Caco-2 (cell line): ENCODE data around the gene GALR3. TPM values are rescaled to one million over a fixed set of nuclear protein-coding genes. Genes with fewer than 3 reads are reported as not detected.
A peak's percentile ranks its signal among the peaks of the same experiment; 100 is the strongest.

Source experiments
- BruUV-seq: library from RNA; stranded (reverse); fragments of 400-500 nt; replicated peaks from 2 replicates; lab custom pipeline; 2021; lab: Mats Ljungman, UMichigan
- CTCF ChIA-PET: fragments of 300-600 bp; sonication (Branson Sonifier 250); formaldehyde crosslinking; loops from one replicate; lab custom pipeline; 2022; ENCODE audit warnings: antibody characterized with exemption; lab: Charles Lee
- POLR2A ChIA-PET: fragments of 300-600 bp; sonication (Branson Sonifier 250); formaldehyde crosslinking; loops from one replicate; lab custom pipeline; 2022; ENCODE audit warnings: antibody characterized with exemption; lab: Charles Lee
- DNase-seq, 2 experiments: peaks; one replicate each; pipeline versions ENCODE4 v3.0.0 to v3.0.0-alpha.2; 2020 to 2022
- H3K27me3 ChIP-seq: replicated peaks from 2 replicates; pipeline ENCODE4 v1.6.0; 2011; ENCODE audit warnings: low read length; ENCODE audit not compliant: control insufficient read depth, insufficient read depth
- H3K36me3 ChIP-seq: 2 replicates; pipeline ENCODE4 v1.5.1; 2011; ENCODE audit warnings: low read length; ENCODE audit not compliant: control insufficient read depth, insufficient read depth
- H3K4me1 ChIP-seq: fragments of 250-450 bp; sonication (Bioruptor Pico); 2 replicates; pipeline ENCODE4 v1.5.1; 2020; ENCODE audit warnings: mild to moderate bottlenecking
- H3K4me3 ChIP-seq: 2 replicates; pipeline ENCODE4 v1.5.1; 2011; ENCODE audit warnings: low read depth, mild to moderate bottlenecking, control low read depth, low read length
- H3K9me3 ChIP-seq: fragments of 250-450 bp; sonication (Bioruptor Pico); 2 replicates; pipeline ENCODE4 v1.5.1; 2020; ENCODE audit warnings: mild to moderate bottlenecking, moderate library complexity
- H3K27ac Mint-ChIP-seq: one replicate; pipeline ENCODE4 v1.8.0; 2022; ENCODE audit warnings: mixed read lengths; ENCODE audit not compliant: unreplicated experiment
- H3K27me3 Mint-ChIP-seq: one replicate; pipeline ENCODE4 v1.8.0; 2022; ENCODE audit warnings: mixed read lengths; ENCODE audit not compliant: insufficient read depth, unreplicated experiment
- H3K36me3 Mint-ChIP-seq: one replicate; pipeline ENCODE4 v1.8.0; 2022; ENCODE audit warnings: mild to moderate bottlenecking, mixed read lengths; ENCODE audit not compliant: insufficient read depth, unreplicated experiment
- H3K4me1 Mint-ChIP-seq: one replicate; pipeline ENCODE4 v1.8.0; 2022; ENCODE audit warnings: low read depth, mixed read lengths; ENCODE audit not compliant: unreplicated experiment
- H3K4me3 Mint-ChIP-seq: one replicate; pipeline ENCODE4 v1.8.0; 2022; ENCODE audit warnings: mild to moderate bottlenecking, moderate library complexity, mixed read lengths; ENCODE audit not compliant: unreplicated experiment
- H3K9me3 Mint-ChIP-seq: one replicate; pipeline ENCODE4 v1.8.0; 2022; ENCODE audit warnings: mixed read lengths; ENCODE audit not compliant: unreplicated experiment
- CTCF ChIP-seq, 2 experiments: fragments of 200-600 bp in 1 of 2; IDR thresholded peaks; 1 replicate in 1 of 2; 2 replicates in 1 of 2; pipeline versions ENCODE4 v1.5.1 to v1.8.0; 2011 to 2022; ENCODE audit warnings: antibody characterized with exemption in 1 of 2, control low read depth in 1 of 2, inconsistent platforms in 1 of 2, low read depth in 1 of 2, low read length in 1 of 2, mild to moderate bottlenecking in 1 of 2, moderate library complexity in 1 of 2; ENCODE audit not compliant: insufficient read depth in 1 of 2, severe bottlenecking in 1 of 2, unreplicated experiment in 1 of 2
- intact Hi-C: fragments of 100-400 bp; cut with micrococcal nuclease; formaldehyde crosslinking; loops from one replicate; pipeline ENCODE4 v1.10.0; 2022; ENCODE audit not compliant: unreplicated experiment
- total RNA-seq: library from RNA; stranded (reverse); gene quantifications from 2 replicates; pipeline ENCODE4 v1.2.3, GENCODE V29; 2022

The GALR3 gene
- total RNA-seq, 1 experiment from 2014 or later = 0.27 TPM

GRCh38 chr22:37846433-37846832, 23.3 kb downstream of the GALR3 start:
- H3K4me3 ChIP-seq = no peak overlapping the region
- H3K4me1 Mint-ChIP-seq = peaks cover 7% of the 10 kb centered on the region
- no peaks in the 10 kb centered on the region for H3K27me3 Mint-ChIP-seq
- no peak overlapping the region for H3K4me3 Mint-ChIP-seq
- intact Hi-C loops = no loop called here
- H3K36me3 Mint-ChIP-seq = peaks cover 46% of the 10 kb centered on the region
- no peaks in the 10 kb centered on the region for H3K36me3 ChIP-seq
- ChIA-PET POLR2A (no interaction called here), CTCF (no interaction called here)
- no peaks in the 10 kb centered on the region for H3K9me3 Mint-ChIP-seq
- H3K4me1 ChIP-seq = peaks cover 9% of the 10 kb centered on the region; the same call in 1 of the 2 replicates
- H3K27me3 ChIP-seq = no peaks in the 10 kb centered on the region
- no peak overlapping the region for H3K27ac Mint-ChIP-seq
- DNase-seq = no peak
- peaks cover 3% of the 10 kb centered on the region; the same call in 1 of the 2 replicates for H3K9me3 ChIP-seq
- TF ChIP-seq CTCF (IDR thresholded peaks at IDR 0.05; ENCODE audit: insufficient read depth in 1 of 2, low read depth in 1 of 2, low read length in 1 of 2, severe bottlenecking in 1 of 2, unreplicated experiment in 1 of 2) = no peak
- no TSS peak for BruUV-seq

- Histone ChIP-seq H3K4me3 (peak overlapping the region; percentile 77), H3K36me3 (peaks cover 1% of the 10 kb centered on the region; the same call in 1 of the 2 replicates), H3K4me1 (no peaks in the 10 kb centered on the region), H3K9me3 (peaks cover 3% of the 10 kb centered on the region; the same call in 1 of the 2 replicates), H3K27me3 (no peaks in the 10 kb centered on the region)
- Mint-ChIP-seq H3K4me1 (peaks cover 7% of the 10 kb centered on the region), H3K36me3 (peaks cover 66% of the 10 kb centered on the region), H3K27ac (peak overlapping the region; percentile 91), H3K9me3 (no peaks in the 10 kb centered on the region), H3K4me3 (peak overlapping the region; percentile 95), H3K27me3 (no peaks in the 10 kb centered on the region)
- TF ChIP-seq CTCF (IDR thresholded peaks at IDR 0.05; ENCODE audit: insufficient read depth in 1 of 2, low read depth in 1 of 2, low read length in 1 of 2, severe bottlenecking in 1 of 2, unreplicated experiment in 1 of 2) = no peak
- TSS peak; percentile 87 for BruUV-seq
- CTCF ChIA-PET = no interaction called here
- peak in 1 of 2 experiments; percentile 45 for DNase-seq
- POLR2A ChIA-PET = no interaction called here
- intact Hi-C loops = loop anchor here (2.0 kb wide), 1 partner anchor 14 kb away; no protein-coding TSS in a partner anchor
Measured at GRCh38 chr22:37848587-37849088, 25.5 kb downstream of the GALR3 start.

- H3K36me3 ChIP-seq = peaks cover 1% of the 10 kb centered on the region; the same call in 1 of the 2 replicates
- intact Hi-C loops = loop anchor here (2.0 kb wide), 1 partner anchor 14 kb away; no protein-coding TSS in a partner anchor
- no peaks in the 10 kb centered on the region for H3K27me3 ChIP-seq
- peaks cover 7% of the 10 kb centered on the region for H3K4me1 Mint-ChIP-seq
- no TSS peak for BruUV-seq
- H3K4me1 ChIP-seq = no peaks in the 10 kb centered on the region
- peaks cover 3% of the 10 kb centered on the region; the same call in 1 of the 2 replicates for H3K9me3 ChIP-seq
- H3K9me3 Mint-ChIP-seq = no peaks in the 10 kb centered on the region
- no peaks in the 10 kb centered on the region for H3K27me3 Mint-ChIP-seq
- POLR2A ChIA-PET = no interaction called here
- peak within 1 kb of the TSS; percentile 95 for H3K4me3 Mint-ChIP-seq
- CTCF ChIA-PET = no interaction called here
- peaks cover 69% of the 10 kb centered on the region for H3K36me3 Mint-ChIP-seq
- H3K4me3 ChIP-seq = peak within 1 kb of the TSS; percentile 77
- peak within 1 kb of the TSS; percentile 91 for H3K27ac Mint-ChIP-seq
- no peak for TF ChIP-seq CTCF (IDR thresholded peaks at IDR 0.05; ENCODE audit: insufficient read depth in 1 of 2, low read depth in 1 of 2, low read length in 1 of 2, severe bottlenecking in 1 of 2, unreplicated experiment in 1 of 2)
- peak; percentile 89 to 92 for DNase-seq
Measured at GRCh38 chr22:37849089-37849751, 26.0 kb downstream of the GALR3 start, which contains the start of gene EIF3L. Gene EIF3L, plus strand, starts transcription at chr22:37849419. Its CDS starts 31 bp downstream, at chr22:37849450.
